ENCODE data around the gene FLCN. TPM values are rescaled to one million over a fixed set of nuclear protein-coding genes. Genes with fewer than 3 reads are reported as not detected.
A peak's percentile ranks its signal among the peaks of the same experiment; 100 is the strongest.

The FLCN gene
- total and polyA plus RNA-seq, 2 of the 13 experiments (the other 11 are each of a cell fraction or from before 2014, with no cell fraction given): 16.6 to 24.9 TPM

DNA sequence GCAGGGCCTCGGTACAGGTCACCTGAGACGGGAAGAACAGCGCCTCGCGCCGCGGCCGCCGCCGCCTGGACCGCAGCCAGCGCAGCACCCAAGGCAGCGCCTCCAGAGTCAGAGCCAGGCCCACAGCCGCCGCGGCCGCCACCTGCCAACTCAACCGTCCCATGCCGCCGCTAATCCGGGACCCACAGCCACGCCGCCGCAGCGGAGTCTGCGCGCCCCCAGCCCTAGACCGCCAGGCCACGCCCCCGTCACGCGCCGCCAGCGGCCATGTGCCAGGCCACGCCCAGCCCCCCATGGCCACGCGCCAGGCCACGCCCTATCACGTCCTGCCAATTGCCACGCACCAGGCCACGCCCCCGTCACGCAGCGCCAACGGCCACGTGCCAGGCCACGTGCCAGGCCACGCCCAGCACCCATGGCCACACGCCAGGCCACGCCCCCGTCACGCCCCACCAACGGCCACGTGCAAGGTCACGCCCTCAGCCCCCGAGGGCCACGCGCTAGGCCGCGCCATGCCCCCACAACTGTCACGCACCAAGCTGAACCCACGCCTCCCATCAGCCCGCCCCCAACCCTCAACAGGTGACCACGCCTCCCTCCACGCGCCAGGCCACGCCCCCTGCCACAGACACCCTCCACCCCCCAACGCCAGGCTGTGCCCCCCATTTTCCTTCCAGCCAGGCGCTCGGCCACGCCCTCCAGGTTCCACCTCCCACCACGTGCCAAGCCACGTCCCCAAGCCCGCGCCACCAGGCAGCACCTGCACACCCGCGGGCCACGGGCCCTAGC lies 30.6 kb downstream of the FLCN start, which contains the start of gene PLD6 (continued):
- peak; percentile 20; the same call in 1 of the 2 replicates for TF ChIP-seq NFAT5 (CRISPR knock-in tag; IDR thresholded peaks at IDR 0.05)
- TF ChIP-seq ARNTL (CRISPR knock-in tag; IDR thresholded peaks at IDR 0.05): peak; percentile 100
- TF ChIP-seq YEATS4 (CRISPR knock-in tag; IDR thresholded peaks at IDR 0.05; ENCODE audit: borderline replicate concordance): peak; percentile 98
- peak; percentile 80 for TF ChIP-seq HIVEP1 (CRISPR knock-in tag; IDR thresholded peaks at IDR 0.05)
- no peak for TF ChIP-seq EP300 (IDR thresholded peaks at IDR 0.05; ENCODE audit: low read depth in 2 of 2, low read length in 2 of 2)
- peak; percentile 57 for TF ChIP-seq EP300 (CRISPR knock-in tag; IDR thresholded peaks at IDR 0.05; ENCODE audit: borderline replicate concordance)
- no peak for TF ChIP-seq IRF1 (CRISPR knock-in tag; IDR thresholded peaks at IDR 0.05; ENCODE audit: low read depth)
- TF ChIP-seq, protein P1, sequence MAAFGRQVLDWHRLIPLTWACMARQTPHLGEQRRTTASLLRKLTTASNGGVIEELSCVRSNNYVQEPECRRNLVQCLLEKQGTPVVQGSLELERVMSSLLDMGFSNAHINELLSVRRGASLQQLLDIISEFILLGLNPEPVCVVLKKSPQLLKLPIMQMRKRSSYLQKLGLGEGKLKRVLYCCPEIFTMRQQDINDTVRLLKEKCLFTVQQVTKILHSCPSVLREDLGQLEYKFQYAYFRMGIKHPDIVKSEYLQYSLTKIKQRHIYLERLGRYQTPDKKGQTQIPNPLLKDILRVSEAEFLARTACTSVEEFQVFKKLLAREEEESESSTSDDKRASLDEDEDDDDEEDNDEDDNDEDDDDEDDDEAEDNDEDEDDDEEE (CRISPR knock-in tag; IDR thresholded peaks at IDR 0.05): peak; percentile 99
- no peak for TF ChIP-seq ZNF703 (CRISPR knock-in tag; IDR thresholded peaks at IDR 0.05; ENCODE audit: borderline replicate concordance)
- no peak for TF ChIP-seq ATAD3A (CRISPR knock-in tag; IDR thresholded peaks at IDR 0.05)
- peak; percentile 100 for TF ChIP-seq ZIK1 (CRISPR knock-in tag; IDR thresholded peaks at IDR 0.05; ENCODE audit: borderline replicate concordance, low read depth)
- no peak for TF ChIP-seq SMARCE1 (IDR thresholded peaks at IDR 0.05; ENCODE audit: borderline replicate concordance)
- TF ChIP-seq SRSF9 (IDR thresholded peaks at IDR 0.05; ENCODE audit: borderline replicate concordance, insufficient read depth, low read depth, low read length, poor library complexity, severe bottlenecking): no peak
- no peak for TF ChIP-seq ZNF432 (CRISPR knock-in tag; IDR thresholded peaks at IDR 0.05; ENCODE audit: borderline replicate concordance)
- TF ChIP-seq ZBTB7A (CRISPR knock-in tag; IDR thresholded peaks at IDR 0.05): no peak; the same call in 1 of the 2 replicates
- TF ChIP-seq KDM4B (CRISPR knock-in tag; IDR thresholded peaks at IDR 0.05): no peak
- peak; percentile 92 for TF ChIP-seq TBX2 (CRISPR knock-in tag; IDR thresholded peaks at IDR 0.05; ENCODE audit: borderline replicate concordance)
- TF ChIP-seq ZMYM4 (CRISPR knock-in tag; IDR thresholded peaks at IDR 0.05): no peak; the same call in none of the 2 replicates
- TF ChIP-seq STAT6 (CRISPR knock-in tag; IDR thresholded peaks at IDR 0.05; ENCODE audit: borderline replicate concordance): no peak; the same call in 1 of the 2 replicates
